ENCODE measurements around the gene SELENOM.
"Not testable (repeated sequence)": the region's sequence is repeated elsewhere in the genome, so short reads cannot be mapped to it uniquely, and the experiment has no call there.

Gene SELENOM

DNA sequence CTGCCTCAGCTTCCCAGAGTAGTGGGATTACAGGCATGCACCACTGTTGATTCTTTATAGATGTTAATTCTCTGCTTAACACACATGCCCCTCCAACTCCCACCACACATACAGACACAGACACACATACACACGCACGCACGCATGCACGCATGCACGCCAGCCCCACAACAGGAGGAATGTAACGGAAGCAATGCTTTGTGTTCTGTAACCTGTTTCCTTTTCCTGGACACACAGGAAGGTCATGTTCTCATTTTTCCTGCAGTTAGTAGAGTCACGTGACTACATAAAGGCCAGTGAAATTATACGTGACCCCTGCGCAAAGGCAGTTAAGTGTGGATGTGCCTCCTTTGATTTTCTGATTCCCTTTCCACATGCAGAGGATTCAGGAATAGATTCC, 34.2 kb downstream of the SELENOM start:
- not testable (repeated sequence) for DNase-seq

- DNase-seq, result not testable (repeated sequence)
Observed at GRCh38 chr22:31069691-31070314, 37.6 kb downstream of the SELENOM start.

DNA sequence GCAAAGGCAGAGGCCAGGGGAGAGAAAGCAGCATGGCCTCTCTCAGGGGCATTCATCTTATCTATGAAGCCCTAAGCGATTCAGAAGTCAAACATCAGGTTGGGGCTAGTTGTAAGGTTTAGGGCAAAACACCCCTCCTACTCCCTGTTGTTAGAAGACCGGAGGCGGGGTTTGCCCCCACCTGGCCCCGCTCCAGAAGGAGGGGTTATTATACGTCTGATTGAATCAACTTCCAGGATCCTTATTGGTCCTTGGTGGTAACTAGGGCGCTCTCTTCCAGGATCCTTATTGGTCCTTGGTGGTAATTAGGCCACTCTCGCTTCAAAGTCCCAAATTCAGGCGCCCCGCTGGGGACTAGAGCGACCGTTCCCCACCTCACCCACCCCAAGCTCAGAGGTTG, 38.4 kb downstream of the SELENOM start:
- DNase-seq, result no peak

GRCh38 chr22:31064369-31064768, 43.0 kb downstream of the SELENOM start:
- DNase-seq, result no peak

DNA sequence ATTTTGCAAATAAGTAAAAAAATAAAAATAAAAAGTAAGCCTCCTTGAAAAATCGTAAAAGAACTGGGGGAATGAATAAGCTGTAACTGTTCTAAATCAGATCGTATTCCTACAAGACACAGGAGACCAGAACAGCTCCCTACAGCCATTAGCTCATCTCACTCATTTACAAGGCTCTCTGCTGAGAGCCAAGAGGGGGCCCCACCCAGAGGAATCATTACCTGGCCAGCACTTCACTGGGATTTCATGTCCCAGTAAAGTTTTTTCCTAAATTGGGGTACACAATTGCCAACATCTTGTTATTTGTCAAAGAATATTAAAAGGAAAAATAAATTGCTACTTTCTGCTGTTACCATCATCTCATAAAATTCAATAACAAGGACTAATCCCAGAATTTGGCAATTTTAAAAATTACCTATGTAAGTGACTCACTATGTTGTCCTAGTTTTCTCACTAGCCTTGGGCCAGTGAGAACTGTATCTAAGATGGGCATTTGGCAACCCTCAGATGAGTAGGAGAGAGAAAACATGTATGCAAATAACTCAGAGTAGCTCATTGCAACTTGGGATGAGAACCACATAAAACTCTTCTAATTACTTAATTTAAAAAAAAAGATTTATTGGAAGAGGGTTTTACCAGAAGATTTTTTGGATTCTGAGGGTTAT, 44.7 kb downstream of the SELENOM start:
- no peak for DNase-seq

GRCh38 chr22:31059663-31060062, 47.7 kb downstream of the SELENOM start:
- not testable (repeated sequence) for DNase-seq

DNA sequence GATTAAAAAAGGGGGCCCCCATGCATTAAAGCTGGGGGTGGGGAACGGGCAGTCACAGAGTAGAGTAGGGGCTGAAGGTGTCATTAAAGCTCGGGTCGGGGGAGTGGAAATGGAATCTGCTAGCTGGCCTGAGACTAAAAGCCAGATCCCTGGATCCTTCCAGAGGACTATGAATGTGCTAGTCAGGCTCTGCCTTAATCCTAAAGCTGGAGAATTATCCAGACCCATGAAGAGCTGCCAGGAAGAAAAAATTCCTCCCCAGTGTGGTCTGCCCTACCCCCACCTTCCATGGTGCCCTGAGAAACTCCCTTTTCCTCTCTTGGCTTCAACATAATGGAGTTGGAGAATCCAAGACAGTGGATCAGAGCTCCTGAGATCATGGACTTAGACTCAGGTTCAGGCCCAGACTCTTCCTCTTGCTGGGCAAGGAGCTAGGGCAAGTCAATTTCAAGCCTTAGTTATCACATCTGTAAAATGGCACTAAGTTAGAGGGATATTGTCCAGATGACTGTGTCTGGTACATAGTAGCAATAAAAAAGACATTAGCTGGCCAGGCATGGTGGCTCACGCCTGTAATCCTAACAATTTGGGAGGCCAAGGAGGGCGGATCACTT, 50.3 kb downstream of the SELENOM start:
- no peak for DNase-seq

GRCh38 chr22:31055635-31056159, 51.7 kb downstream of the SELENOM start:
- no peak for DNase-seq

- no peak for DNase-seq
Observed at GRCh38 chr22:31055117-31055634, 52.2 kb downstream of the SELENOM start.
